Epithelial cell of proximal tubule (primary cell): Measurements from ENCODE around the gene PRPF19. TPM values are rescaled to one million over a fixed set of nuclear protein-coding genes. Genes with fewer than 3 reads are reported as not detected.

Source experiments
- DNase-seq: peaks from one replicate; pipeline ENCODE4 v3.0.0-alpha.2; 2011; ENCODE audit warnings: low read depth
- H3K4me3 ChIP-seq: 2 replicates; pipeline ENCODE4 v1.5.1; 2011; ENCODE audit warnings: low read depth, mild to moderate bottlenecking, low read length
- total RNA-seq: library from RNA; depleted of rRNA; stranded (reverse); fragments of >200 nt; gene quantifications from 2 replicates; pipeline ENCODE4 v1.2.3, GENCODE V29; 2015
- TF ChIP-seq, protein P1 (sequence below): conservative IDR thresholded peaks from 2 replicates; pipeline ENCODE4 v1.5.1; 2012; ENCODE audit warnings: low read depth, mild to moderate bottlenecking, low read length

The PRPF19 gene
- total RNA-seq, 1 donor from 2014 or later = 73.2 TPM

DNA sequence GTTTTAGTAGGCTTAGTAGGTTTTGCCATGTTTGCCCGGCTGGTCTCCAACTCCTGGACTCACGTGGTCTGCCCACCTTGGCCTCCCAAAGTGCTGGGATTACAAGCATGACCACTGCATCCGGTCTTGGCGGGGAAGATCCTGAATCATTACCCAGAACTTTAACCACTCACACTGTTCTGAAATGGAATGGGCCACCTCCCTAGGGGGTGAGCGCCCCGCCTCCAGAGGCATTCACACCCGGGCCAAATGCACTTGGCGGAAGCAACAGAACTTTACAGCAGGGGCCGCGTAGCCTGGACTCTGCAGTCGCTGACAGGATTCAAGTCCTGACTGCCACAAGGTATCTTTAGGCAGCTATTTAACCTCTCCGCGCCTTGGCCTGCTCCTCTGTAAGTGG lies 59.1 kb downstream of the PRPF19 start:
- TF ChIP-seq, protein P1, sequence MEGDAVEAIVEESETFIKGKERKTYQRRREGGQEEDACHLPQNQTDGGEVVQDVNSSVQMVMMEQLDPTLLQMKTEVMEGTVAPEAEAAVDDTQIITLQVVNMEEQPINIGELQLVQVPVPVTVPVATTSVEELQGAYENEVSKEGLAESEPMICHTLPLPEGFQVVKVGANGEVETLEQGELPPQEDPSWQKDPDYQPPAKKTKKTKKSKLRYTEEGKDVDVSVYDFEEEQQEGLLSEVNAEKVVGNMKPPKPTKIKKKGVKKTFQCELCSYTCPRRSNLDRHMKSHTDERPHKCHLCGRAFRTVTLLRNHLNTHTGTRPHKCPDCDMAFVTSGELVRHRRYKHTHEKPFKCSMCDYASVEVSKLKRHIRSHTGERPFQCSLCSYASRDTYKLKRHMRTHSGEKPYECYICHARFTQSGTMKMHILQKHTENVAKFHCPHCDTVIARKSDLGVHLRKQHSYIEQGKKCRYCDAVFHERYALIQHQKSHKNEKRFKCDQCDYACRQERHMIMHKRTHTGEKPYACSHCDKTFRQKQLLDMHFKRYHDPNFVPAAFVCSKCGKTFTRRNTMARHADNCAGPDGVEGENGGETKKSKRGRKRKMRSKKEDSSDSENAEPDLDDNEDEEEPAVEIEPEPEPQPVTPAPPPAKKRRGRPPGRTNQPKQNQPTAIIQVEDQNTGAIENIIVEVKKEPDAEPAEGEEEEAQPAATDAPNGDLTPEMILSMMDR = no peak
- H3K4me3 ChIP-seq = no peak overlapping the region
- no peak for DNase-seq

DNA sequence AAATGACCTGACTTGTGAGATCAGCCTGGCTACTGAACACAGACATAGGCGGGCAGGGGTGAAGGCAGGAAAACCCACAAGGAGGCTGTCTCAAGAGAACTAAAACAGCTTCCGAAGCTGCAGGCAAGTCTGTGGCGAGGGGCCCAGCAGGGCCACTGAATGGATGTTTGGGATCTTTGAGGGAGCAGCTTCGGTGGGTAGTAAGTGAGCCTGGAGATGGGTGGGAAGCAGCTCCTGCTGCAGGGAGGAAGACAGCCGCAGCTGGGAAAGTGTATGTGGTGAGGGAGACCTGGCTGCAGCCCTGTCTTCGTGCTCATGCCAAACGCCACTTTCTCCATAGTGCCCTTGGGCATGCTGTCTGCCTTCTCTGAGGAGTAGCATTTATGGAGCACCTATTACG lies 61.0 kb downstream of the PRPF19 start:
- no peak overlapping the region for H3K4me3 ChIP-seq
- DNase-seq = no peak
- TF ChIP-seq, protein P1 = no peak

DNA sequence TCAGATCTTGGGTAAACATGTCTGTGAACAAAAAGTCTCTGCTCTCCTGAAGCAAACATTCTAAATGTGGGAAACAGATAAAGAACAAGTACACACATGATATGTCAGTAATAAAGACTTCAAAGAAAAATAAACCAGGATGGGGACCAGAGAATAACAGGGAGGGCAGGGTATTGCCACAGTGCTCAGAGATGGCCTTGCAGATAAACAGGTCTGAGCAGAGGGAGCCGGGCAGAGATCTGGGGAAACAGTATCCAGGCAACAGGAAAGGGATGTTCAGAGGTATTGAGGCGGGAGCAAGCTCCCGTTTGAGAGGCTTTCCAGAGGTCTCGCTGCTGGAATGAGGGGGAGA lies 61.5 kb downstream of the PRPF19 start:
- TF ChIP-seq, protein P1 = no peak

DNA sequence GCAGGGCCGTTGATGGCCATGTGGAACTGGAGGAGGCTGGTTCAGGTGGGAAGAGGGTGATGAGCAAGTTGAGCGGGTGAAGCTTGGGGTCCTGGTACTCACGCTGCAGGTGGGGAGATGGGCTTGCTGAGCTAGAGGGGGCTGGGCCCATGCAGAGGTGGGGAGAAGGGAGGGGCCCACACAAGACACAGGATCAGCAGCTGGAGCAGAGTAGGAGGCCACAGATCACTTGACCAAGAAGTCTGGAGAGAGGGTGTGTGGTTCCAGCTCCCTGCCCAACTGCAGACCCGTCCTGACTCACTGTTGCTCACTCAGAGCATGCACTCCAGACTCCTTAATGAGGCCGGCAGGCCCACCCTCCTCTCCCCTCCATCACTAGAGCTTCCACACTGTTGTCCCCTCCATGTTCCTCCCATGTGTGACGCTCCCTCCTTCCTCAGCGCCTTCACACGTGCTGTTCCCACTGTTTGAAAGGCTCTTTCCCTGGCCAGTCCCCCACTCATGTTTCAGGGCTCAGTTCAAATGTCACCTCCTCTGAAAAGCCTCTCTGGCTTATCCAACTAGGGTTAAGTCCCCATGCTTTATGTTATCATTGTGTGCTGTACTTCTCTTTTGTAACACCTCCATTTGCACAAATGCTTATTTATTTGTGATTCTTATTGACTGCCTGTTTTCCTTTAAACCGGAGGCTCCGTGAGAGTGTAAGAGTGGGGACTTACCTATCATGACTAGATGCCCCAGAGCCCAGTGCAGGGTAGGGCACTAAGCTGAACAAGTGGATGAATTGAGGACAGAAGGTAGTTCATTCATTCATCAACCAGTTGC lies 62.1 kb downstream of the PRPF19 start:
- DNase-seq = no peak
- TF ChIP-seq, protein P1 = no peak
- peak overlapping the region; percentile 99 for H3K4me3 ChIP-seq

More for the DNA sequence above, 61.5 kb downstream of the PRPF19 start:
- peak overlapping the region; percentile 99 for H3K4me3 ChIP-seq
- no peak for DNase-seq

DNA sequence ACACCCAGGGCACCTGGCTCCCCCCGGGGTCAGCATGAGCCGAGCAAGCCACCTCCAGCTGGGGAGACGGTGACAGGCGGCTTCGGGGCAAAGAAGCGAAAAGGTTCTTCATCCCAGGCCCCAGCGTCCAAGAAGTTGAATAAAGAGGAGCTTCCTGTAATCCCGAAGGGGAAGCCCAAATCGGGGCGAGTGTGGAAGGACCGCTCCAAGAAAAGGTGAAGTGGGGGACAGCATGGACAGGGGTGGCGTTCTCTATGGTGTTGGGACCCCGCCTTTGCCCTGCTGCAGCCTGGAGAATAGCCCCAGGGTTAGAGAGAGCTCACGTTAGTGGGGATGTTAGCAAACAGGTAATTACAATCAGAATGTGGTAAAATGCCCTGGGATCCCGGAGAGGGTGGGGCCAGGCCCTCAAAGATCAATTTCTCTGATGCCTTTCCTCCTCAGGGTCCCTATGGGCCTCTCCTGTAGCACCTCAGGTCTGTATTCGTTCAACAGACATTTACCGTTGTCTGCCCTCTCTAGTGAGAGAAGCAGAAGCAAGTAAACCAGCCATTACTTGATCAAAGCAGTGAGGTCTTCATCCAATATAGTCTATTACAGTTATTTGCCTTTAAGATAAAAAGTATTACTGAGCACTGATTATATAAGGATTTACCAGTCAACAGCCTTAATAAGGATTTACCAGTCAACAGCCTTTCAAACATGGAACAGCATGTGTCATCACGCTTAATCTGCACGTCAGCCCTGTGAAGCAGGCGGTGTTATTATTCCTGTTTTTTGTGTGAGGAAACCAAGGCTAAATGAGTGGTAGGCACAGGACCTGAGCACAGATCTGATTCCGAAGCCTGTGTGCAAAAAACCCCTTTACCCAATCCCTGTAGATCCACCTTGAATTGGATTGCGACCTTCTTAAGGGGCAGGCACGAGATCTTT lies 63.5 kb downstream of the PRPF19 start:
- no peak for DNase-seq
- TF ChIP-seq, protein P1 = no peak
- peak overlapping the region; percentile 99 for H3K4me3 ChIP-seq

DNA sequence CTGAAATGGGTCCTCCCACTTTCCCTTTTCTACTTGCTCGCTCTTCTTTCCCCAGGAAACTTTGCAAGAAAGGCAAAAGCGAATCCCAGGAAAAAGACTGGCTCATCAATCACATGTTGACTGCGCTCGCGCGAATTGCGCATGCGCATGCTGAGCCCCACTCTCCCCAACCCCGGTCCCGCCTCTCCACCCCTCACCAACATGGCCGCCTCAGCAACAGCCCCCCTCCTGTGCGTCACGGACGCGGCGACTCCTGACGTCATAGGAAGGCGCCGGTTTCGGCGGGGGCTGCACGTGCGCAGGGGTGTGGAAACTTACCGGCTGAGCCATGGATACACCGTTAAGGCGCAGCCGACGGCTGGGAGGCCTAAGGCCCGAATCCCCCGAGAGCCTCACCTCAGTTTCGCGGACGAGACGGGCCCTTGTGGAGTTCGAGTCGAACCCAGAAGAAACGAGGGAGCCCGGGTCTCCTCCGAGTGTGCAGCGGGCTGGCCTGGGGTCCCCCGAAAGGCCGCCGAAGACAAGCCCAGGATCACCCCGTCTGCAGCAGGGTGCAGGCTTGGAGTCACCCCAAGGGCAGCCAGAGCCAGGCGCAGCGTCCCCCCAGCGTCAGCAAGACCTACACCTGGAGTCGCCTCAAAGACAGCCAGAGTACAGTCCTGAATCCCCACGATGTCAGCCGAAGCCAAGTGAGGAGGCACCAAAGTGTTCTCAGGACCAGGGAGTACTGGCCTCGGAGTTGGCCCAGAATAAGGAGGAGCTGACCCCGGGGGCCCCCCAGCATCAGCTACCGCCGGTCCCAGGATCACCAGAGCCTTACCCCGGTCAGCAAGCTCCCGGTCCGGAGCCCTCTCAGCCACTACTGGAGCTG lies 64.4 kb downstream of the PRPF19 start, which contains the start of gene CCDC86:
Gene CCDC86 (plus strand): TSS at position 317 of the 871 bp plus-strand sequence. CDS start 12 bp downstream, at position 329.
- DNase-seq = peak; percentile 48
- H3K4me3 ChIP-seq = peak within 1 kb of the TSS; percentile 99
- TF ChIP-seq, protein P1 = no peak
